GM12873 (cell line): ENCODE data around the gene ZFP57.

Experiments used
- TF ChIP-seq, protein P1 (sequence below): IDR thresholded peaks from 2 replicates; pipeline ENCODE4 v1.5.1; 2012; ENCODE audit warnings: low read depth, mild to moderate bottlenecking, moderate library complexity, low read length, control low read depth; ENCODE audit not compliant: insufficient read depth; ENCODE audit errors: missing control alignments

The ZFP57 gene

GRCh38 chr6:29626948-29627754, 53.8 kb downstream of the ZFP57 start:
- TF ChIP-seq, protein P1, sequence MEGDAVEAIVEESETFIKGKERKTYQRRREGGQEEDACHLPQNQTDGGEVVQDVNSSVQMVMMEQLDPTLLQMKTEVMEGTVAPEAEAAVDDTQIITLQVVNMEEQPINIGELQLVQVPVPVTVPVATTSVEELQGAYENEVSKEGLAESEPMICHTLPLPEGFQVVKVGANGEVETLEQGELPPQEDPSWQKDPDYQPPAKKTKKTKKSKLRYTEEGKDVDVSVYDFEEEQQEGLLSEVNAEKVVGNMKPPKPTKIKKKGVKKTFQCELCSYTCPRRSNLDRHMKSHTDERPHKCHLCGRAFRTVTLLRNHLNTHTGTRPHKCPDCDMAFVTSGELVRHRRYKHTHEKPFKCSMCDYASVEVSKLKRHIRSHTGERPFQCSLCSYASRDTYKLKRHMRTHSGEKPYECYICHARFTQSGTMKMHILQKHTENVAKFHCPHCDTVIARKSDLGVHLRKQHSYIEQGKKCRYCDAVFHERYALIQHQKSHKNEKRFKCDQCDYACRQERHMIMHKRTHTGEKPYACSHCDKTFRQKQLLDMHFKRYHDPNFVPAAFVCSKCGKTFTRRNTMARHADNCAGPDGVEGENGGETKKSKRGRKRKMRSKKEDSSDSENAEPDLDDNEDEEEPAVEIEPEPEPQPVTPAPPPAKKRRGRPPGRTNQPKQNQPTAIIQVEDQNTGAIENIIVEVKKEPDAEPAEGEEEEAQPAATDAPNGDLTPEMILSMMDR, result no peak

- TF ChIP-seq, protein P1, result no peak
Observed at GRCh38 chr6:29625337-29625930, 55.5 kb downstream of the ZFP57 start.

DNA sequence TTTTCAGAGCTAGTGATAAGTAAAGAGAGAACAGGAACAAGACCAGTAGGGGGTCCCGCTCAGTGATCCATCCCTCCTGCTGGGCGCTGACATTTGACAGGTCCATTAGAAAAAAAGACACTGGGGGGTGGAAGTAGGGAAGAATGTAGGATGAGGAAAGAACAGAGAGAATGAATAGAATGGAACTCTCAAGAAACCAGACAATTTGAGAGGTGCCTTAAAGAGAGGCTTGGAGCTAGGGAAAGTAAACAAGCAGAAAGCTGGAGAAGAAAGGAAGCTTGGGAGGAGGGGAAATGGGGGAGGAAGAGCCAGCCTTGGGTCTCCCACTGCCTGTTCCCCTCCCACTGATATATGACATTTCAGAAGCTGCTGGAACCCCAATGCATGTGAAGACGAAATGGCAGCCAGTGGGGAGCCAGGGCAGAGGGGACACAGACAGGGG, 56.4 kb downstream of the ZFP57 start:
- TF ChIP-seq, protein P1, result no peak
